IMR-90 (cell line): ENCODE results near the gene CDHR1. TPM values are rescaled to one million over a fixed set of nuclear protein-coding genes. Genes with fewer than 3 reads are reported as not detected.

Source experiments
- ATAC-seq: fragments of 200-7000 bp; cut with Tn5 transposase; 2 replicates; pipeline ENCODE4 v1.9.1; 2020; ENCODE audit warnings: low read depth, mild to moderate bottlenecking, moderate library complexity
- BruUV-seq: library from RNA; stranded (reverse); fragments of 400-500 nt; replicated peaks from 2 replicates; lab custom pipeline; 2021; lab: Mats Ljungman, UMichigan
- CTCF ChIA-PET: fragments of 300-600 bp; formaldehyde crosslinking; extraction: SDS; loops from one replicate; lab custom pipeline; 2021; ENCODE audit warnings: antibody characterized with exemption; lab: Yijun Ruan, JAX
- POLR2A ChIA-PET: fragments of 300-600 bp; sonication (Branson Sonifier 250); formaldehyde crosslinking; loops from one replicate; lab custom pipeline; 2022; ENCODE audit warnings: antibody characterized with exemption; ENCODE audit not compliant: unreplicated experiment; lab: Charles Lee
- DNase-seq: peaks from one replicate; pipeline ENCODE4 v3.0.0; 2013
- H2AFZ ChIP-seq: replicated peaks from 2 replicates; pipeline ENCODE3; 2013; ENCODE audit warnings: low read length, mild to moderate bottlenecking; ENCODE audit not compliant: poor library complexity
- H2AK5ac ChIP-seq: 2 replicates; pipeline ENCODE4 v1.6.1; 2013; ENCODE audit warnings: low read depth, low read length, inconsistent platforms
- H2AK9ac ChIP-seq: replicated peaks from 2 replicates; pipeline ENCODE3; 2013; ENCODE audit warnings: mild to moderate bottlenecking, low read depth, low read length, moderate library complexity; ENCODE audit not compliant: poor library complexity
- H2BK120ac ChIP-seq: 2 replicates; pipeline ENCODE4 v1.6.1; 2013; ENCODE audit warnings: low read depth, low read length, inconsistent platforms
- H2BK15ac ChIP-seq: 3 replicates; pipeline ENCODE4 v1.6.1; 2013; ENCODE audit warnings: low read depth, low read length, inconsistent platforms
- H2BK20ac ChIP-seq: 2 replicates; pipeline ENCODE4 v1.6.1; 2013; ENCODE audit warnings: low read depth, mild to moderate bottlenecking, inconsistent platforms, low read length, moderate library complexity
- H2BK5ac ChIP-seq: 2 replicates; pipeline ENCODE4 v1.6.1; 2013; ENCODE audit warnings: mild to moderate bottlenecking, low read depth, low read length, inconsistent platforms; ENCODE audit not compliant: poor library complexity, severe bottlenecking
- H3K14ac ChIP-seq: replicated peaks from 2 replicates; pipeline ENCODE4 v1.6.1; 2013; ENCODE audit warnings: low read depth, low read length, inconsistent platforms
- H3K18ac ChIP-seq: 2 replicates; pipeline ENCODE4 v1.6.1; 2013; ENCODE audit warnings: low read depth, low read length, control low read depth
- H3K23ac ChIP-seq: 2 replicates; pipeline ENCODE4 v1.6.1; 2013; ENCODE audit warnings: low read depth, low read length, inconsistent platforms
- H3K27ac ChIP-seq: 2 replicates; pipeline ENCODE4 v1.5.1; 2013; ENCODE audit warnings: mild to moderate bottlenecking, control low read depth, low read length; ENCODE audit not compliant: insufficient read depth
- H3K27me3 ChIP-seq: 2 replicates; pipeline ENCODE4 v1.6.1; 2013; ENCODE audit warnings: low read length; ENCODE audit not compliant: control insufficient read depth, insufficient read depth
- H3K36me3 ChIP-seq: 2 replicates; pipeline ENCODE4 v1.6.1; 2013; ENCODE audit warnings: low read length, mixed read lengths; ENCODE audit not compliant: control insufficient read depth, insufficient read depth
- H3K4ac ChIP-seq: 2 replicates; pipeline ENCODE4 v1.6.1; 2013; ENCODE audit warnings: low read depth, low read length, inconsistent platforms
- H3K4me1 ChIP-seq: 2 replicates; pipeline ENCODE4 v1.6.1; 2013; ENCODE audit warnings: low read length, mixed read lengths; ENCODE audit not compliant: control insufficient read depth, insufficient read depth
- H3K4me2 ChIP-seq: 2 replicates; pipeline ENCODE4 v1.6.1; 2013; ENCODE audit warnings: low read depth, mild to moderate bottlenecking, control low read depth, low read length, moderate library complexity
- H3K4me3 ChIP-seq: 2 replicates; pipeline ENCODE4 v1.5.1; 2013; ENCODE audit warnings: low read depth, mild to moderate bottlenecking, control low read depth, low read length, moderate library complexity; ENCODE audit not compliant: insufficient read depth
- H3K56ac ChIP-seq: 2 replicates; pipeline ENCODE4 v1.6.1; 2013; ENCODE audit warnings: low read length, inconsistent platforms; ENCODE audit not compliant: insufficient read depth; ENCODE audit errors: extremely low read depth
- H3K79me1 ChIP-seq, 2 experiments: 2 replicates each; pipeline ENCODE4 v1.6.1; 2013; ENCODE audit warnings: low read length in 2 of 2, inconsistent platforms in 1 of 2, low read depth in 1 of 2
- H3K9ac ChIP-seq: 2 replicates; pipeline ENCODE4 v1.6.1; 2013; ENCODE audit warnings: low read depth, low read length, control low read depth
- H3K9me1 ChIP-seq: 2 replicates; pipeline ENCODE4 v1.6.1; 2013; ENCODE audit warnings: low read length, inconsistent platforms; ENCODE audit not compliant: insufficient read depth
- H3K9me3 ChIP-seq: 2 replicates; pipeline ENCODE4 v1.6.1; 2013; ENCODE audit warnings: low read length; ENCODE audit not compliant: control insufficient read depth, insufficient read depth
- H4K20me1 ChIP-seq: 2 replicates; pipeline ENCODE4 v1.6.1; 2013; ENCODE audit warnings: low read length, inconsistent platforms; ENCODE audit not compliant: insufficient read depth
- H4K5ac ChIP-seq: 2 replicates; pipeline ENCODE4 v1.6.1; 2013; ENCODE audit warnings: mild to moderate bottlenecking, low read depth, low read length, control low read depth
- H4K8ac ChIP-seq, 2 experiments: 2 replicates each; pipeline ENCODE4 v1.6.1; 2013; ENCODE audit warnings: low read depth in 2 of 2, low read length in 2 of 2, control low read depth in 1 of 2, inconsistent platforms in 1 of 2
- H4K91ac ChIP-seq: 2 replicates; pipeline ENCODE4 v1.6.1; 2013; ENCODE audit warnings: low read depth, low read length, inconsistent platforms; ENCODE audit not compliant: insufficient read depth
- MAFK ChIP-seq: IDR thresholded peaks from 2 replicates; pipeline ENCODE4 v1.6.1; 2012; ENCODE audit warnings: low read depth, low read length, improper control_type of control experiment
- WGBS, 2 experiments: methylation state at CpG; one replicate each; pipeline versions ENCODE4 v1.1.5 to v1.1.7; 2013; ENCODE audit warnings: missing lambda C conversion rate in 2 of 2; ENCODE audit not compliant: insufficient read length in 1 of 2; ENCODE audit errors: extremely low coverage in 2 of 2; 5-methylcytosine and 5-hydroxymethylcytosine counted together
- dilution Hi-C: fragments of 300-500 bp; cut with HindIII; formaldehyde crosslinking; loops from one replicate; pipeline ENCODE4 v1.14.3; 2018; ENCODE audit warnings: low sequenced_read_pairs; ENCODE audit not compliant: unreplicated experiment
- in situ Hi-C: fragments of 300-500 bp; cut with MboI; formaldehyde crosslinking; loops from 3 replicates; pipeline ENCODE4 v1.14.3; 2019; ENCODE audit warnings: low sequenced_read_pairs, inconsistent platforms, mixed read lengths
- intact Hi-C: fragments of 100-400 bp; cut with micrococcal nuclease; formaldehyde crosslinking; loops from 2 replicates; pipeline ENCODE4 v1.10.0; 2022
- polyA plus RNA-seq, 3 experiments: library from polyadenylated mRNA; depleted of rRNA; stranded (reverse); fragments of >200 nt; gene quantifications; 2 replicates each; pipeline ENCODE4 v1.2.3, GENCODE V29; 2012; ENCODE audit warnings: low replicate concordance in 1 of 3
- total RNA-seq: library from RNA; depleted of rRNA; stranded (reverse); fragments of >200 nt; gene quantifications from 2 replicates; pipeline ENCODE4 v1.2.3, GENCODE V29; 2012
- TF ChIP-seq, protein P1 (sequence below): conservative IDR thresholded peaks from 2 replicates; pipeline ENCODE4 v1.5.1; 2012; ENCODE audit warnings: mild to moderate bottlenecking, low read depth, low read length, improper control_type of control experiment

CDHR1 gene
- total and polyA plus RNA-seq, 2 of the 4 experiments (the other 2 are of a cell fraction), result not detected

DNA sequence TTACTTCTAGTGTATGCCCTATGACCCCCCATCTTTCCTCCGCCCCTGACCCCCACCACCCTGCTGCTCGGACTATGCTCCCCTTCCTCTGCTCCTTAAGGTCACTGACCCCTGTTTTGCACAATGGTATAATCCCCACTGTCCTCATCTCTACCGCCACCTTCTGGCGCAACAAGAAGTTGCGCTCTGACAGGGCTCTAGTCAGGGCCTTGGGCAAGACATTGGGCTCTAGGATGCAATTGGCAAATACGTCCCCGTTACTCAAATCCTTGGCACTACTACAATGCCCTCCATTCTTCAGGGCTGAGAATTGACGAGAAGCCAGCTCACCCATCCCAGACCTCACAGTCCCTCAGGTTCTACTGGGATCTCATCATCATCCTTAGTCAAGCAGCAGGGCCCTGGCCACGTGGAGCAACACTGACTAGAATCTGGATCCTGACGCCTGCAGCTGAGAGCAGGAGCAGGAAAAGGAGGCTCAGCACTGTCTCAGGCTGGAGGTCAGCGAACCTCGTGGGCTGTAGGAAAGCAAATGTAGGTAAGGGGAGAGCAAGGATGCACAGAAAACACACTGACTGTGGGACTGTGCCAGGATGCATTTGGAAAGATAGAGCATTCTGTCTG lies 20.4 kb downstream of the CDHR1 start:
- H3K27me3 ChIP-seq, result no peaks in the 10 kb centered on the region; the same call in 1 of the 2 replicates
- H3K27ac ChIP-seq, result no peak overlapping the region
- ChIA-PET POLR2A (no interaction called here), CTCF (no interaction called here)
- H4K8ac ChIP-seq, result no peak overlapping the region
- H3K79me1 ChIP-seq, result no peaks in the 10 kb centered on the region
- DNase-seq (no peak), ATAC-seq (no peak)
- H4K91ac ChIP-seq, result no peak overlapping the region
- no peak overlapping the region for H2BK5ac ChIP-seq
- H3K36me3 ChIP-seq, result no peaks in the 10 kb centered on the region
- H2AK5ac ChIP-seq, result no peak overlapping the region
- no peak overlapping the region for H4K5ac ChIP-seq
- WGBS, 2 experiments, result 42% methylated on average over 7 of the region's 12 CpGs; no CpG with 5 or more reads in 1 of the 2 experiments
- no peak overlapping the region for H2BK20ac ChIP-seq
- no peak overlapping the region for H3K14ac ChIP-seq
- no peak for TF ChIP-seq MAFK
- TF ChIP-seq, protein P1, sequence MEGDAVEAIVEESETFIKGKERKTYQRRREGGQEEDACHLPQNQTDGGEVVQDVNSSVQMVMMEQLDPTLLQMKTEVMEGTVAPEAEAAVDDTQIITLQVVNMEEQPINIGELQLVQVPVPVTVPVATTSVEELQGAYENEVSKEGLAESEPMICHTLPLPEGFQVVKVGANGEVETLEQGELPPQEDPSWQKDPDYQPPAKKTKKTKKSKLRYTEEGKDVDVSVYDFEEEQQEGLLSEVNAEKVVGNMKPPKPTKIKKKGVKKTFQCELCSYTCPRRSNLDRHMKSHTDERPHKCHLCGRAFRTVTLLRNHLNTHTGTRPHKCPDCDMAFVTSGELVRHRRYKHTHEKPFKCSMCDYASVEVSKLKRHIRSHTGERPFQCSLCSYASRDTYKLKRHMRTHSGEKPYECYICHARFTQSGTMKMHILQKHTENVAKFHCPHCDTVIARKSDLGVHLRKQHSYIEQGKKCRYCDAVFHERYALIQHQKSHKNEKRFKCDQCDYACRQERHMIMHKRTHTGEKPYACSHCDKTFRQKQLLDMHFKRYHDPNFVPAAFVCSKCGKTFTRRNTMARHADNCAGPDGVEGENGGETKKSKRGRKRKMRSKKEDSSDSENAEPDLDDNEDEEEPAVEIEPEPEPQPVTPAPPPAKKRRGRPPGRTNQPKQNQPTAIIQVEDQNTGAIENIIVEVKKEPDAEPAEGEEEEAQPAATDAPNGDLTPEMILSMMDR, result peak; percentile 19; the same call in 1 of the 2 replicates
- H3K18ac ChIP-seq, result no peak overlapping the region
- no TSS peak for BruUV-seq
- no peak overlapping the region for H3K4me3 ChIP-seq
- no peak overlapping the region for H3K4me2 ChIP-seq
- H3K4ac ChIP-seq, result no peak overlapping the region
- H3K9ac ChIP-seq, result no peak overlapping the region
- H2AK9ac ChIP-seq, result no peak overlapping the region
- no peak overlapping the region for H2BK15ac ChIP-seq
- intact Hi-C loops, result no loop called here
- H4K20me1 ChIP-seq, result no peaks in the 10 kb centered on the region
- no peaks in the 10 kb centered on the region for H3K4me1 ChIP-seq
- no peak overlapping the region for H3K56ac ChIP-seq
- in situ Hi-C loops, result no loop called here
- no peaks in the 10 kb centered on the region for H3K9me3 ChIP-seq
- no peak overlapping the region for H2BK120ac ChIP-seq
- H2AFZ ChIP-seq, result no peak overlapping the region
- dilution Hi-C loops, result no loop called here
- H3K23ac ChIP-seq, result no peak overlapping the region
- no peaks in the 10 kb centered on the region for H3K9me1 ChIP-seq
